SK-N-SH (cell line): Measurements from ENCODE around the gene PAPOLB. TPM values are rescaled to one million over a fixed set of nuclear protein-coding genes. Genes with fewer than 3 reads are reported as not detected.
"Not testable (repeated sequence)": the region's sequence is repeated elsewhere in the genome, so short reads cannot be mapped to it uniquely, and the experiment has no call there.

Experiments used
- CTCF ChIA-PET: fragments of 300-600, 350-600 bp; formaldehyde crosslinking; extraction: SDS; loops from one replicate; lab custom pipeline; 2021; lab: Yijun Ruan, JAX
- POLR2A ChIA-PET: fragments of 350-600 bp; sonication (Branson Sonifier 250); formaldehyde crosslinking; extraction: SDS; loops from one replicate; lab custom pipeline; 2020; ENCODE audit warnings: antibody characterized with exemption, inconsistent platforms; lab: Yijun Ruan, JAX
- DNase-seq: peaks from one replicate; pipeline ENCODE4 v3.0.0; 2012
- H2AFZ ChIP-seq: fragments of 200-600 bp; sonication (generic); 2 replicates; pipeline ENCODE4 v1.8.1; 2016; ENCODE audit warnings: antibody characterized with exemption, mild to moderate bottlenecking, low read depth
- H3F3A ChIP-seq: fragments of 200-600 bp; sonication (generic); replicated peaks from 2 replicates; pipeline ENCODE3; 2016; ENCODE audit warnings: antibody characterized with exemption, mild to moderate bottlenecking; ENCODE audit not compliant: insufficient read depth
- H3K27ac ChIP-seq, 2 experiments: fragments of 200-500 bp in 1 of 2; fragments of 200-600 bp in 1 of 2; sonication (Bioruptor generic) in 1 of 2; sonication (generic), shearing (Covaris generic) in 1 of 2; 2 replicates each; pipeline versions ENCODE4 v1.5.1 to v1.6.1; 2014 to 2016; ENCODE audit warnings: low read depth in 2 of 2, inconsistent platforms in 1 of 2, low read length in 1 of 2, mild to moderate bottlenecking in 1 of 2, mixed read lengths in 1 of 2
- H3K27me3 ChIP-seq: fragments of 200-600 bp; sonication (generic), shearing (Covaris generic); 2 replicates; pipeline ENCODE4 v1.6.1; 2016; ENCODE audit warnings: mixed run types; ENCODE audit not compliant: insufficient read depth
- H3K36me3 ChIP-seq, 2 experiments: fragments of 200-500 bp in 1 of 2; fragments of 200-600 bp in 1 of 2; sonication (Bioruptor generic) in 1 of 2; sonication (generic) in 1 of 2; replicated peaks in 1 of 2; 2 replicates each; pipeline versions ENCODE3 to v1.5.1; 2014 to 2016; ENCODE audit warnings: low read length in 1 of 2, mild to moderate bottlenecking in 1 of 2; ENCODE audit not compliant: insufficient read depth in 2 of 2, control insufficient read depth in 1 of 2
- H3K4me1 ChIP-seq, 2 experiments: fragments of 200-500 bp in 1 of 2; fragments of 200-600 bp in 1 of 2; sonication (Bioruptor generic) in 1 of 2; sonication (generic), shearing (Covaris generic) in 1 of 2; 2 replicates each; pipeline versions ENCODE4 v1.5.1 to v1.6.1; 2014 to 2016; ENCODE audit warnings: low read depth in 1 of 2, low read length in 1 of 2, mixed run types in 1 of 2; ENCODE audit not compliant: insufficient read depth in 2 of 2, control insufficient read depth in 1 of 2
- H3K4me2 ChIP-seq: fragments of 200-600 bp; sonication (generic), shearing (Covaris generic); 2 replicates; pipeline ENCODE4 v1.6.1; 2017; ENCODE audit warnings: mixed run types
- H3K4me3 ChIP-seq, 2 experiments: fragments of 200-500 bp in 1 of 2; fragments of 200-600 bp in 1 of 2; sonication (Bioruptor generic) in 1 of 2; sonication (generic), shearing (Covaris generic) in 1 of 2; 2 replicates each; pipeline versions ENCODE4 v1.5.1 to v1.8.1; 2014 to 2016; ENCODE audit warnings: low read depth in 2 of 2, inconsistent platforms in 1 of 2, low read length in 1 of 2, mild to moderate bottlenecking in 1 of 2, mixed read lengths in 1 of 2, moderate library complexity in 1 of 2
- H3K79me2 ChIP-seq: fragments of 200-600 bp; sonication (generic); 2 replicates; pipeline ENCODE4 v1.8.1; 2017; ENCODE audit warnings: mild to moderate bottlenecking; ENCODE audit not compliant: insufficient read depth
- H3K9ac ChIP-seq: fragments of 200-600 bp; sonication (generic); 2 replicates; pipeline ENCODE4 v1.6.1; 2017; ENCODE audit warnings: mixed run types
- H3K9me2 ChIP-seq: fragments of 200-600 bp; sonication (generic); 2 replicates; pipeline ENCODE4 v1.6.1; 2017; ENCODE audit warnings: mixed run types
- H3K9me3 ChIP-seq: fragments of 200-600 bp; sonication (generic); 2 replicates; pipeline ENCODE4 v1.6.1; 2017; ENCODE audit warnings: mixed run types, mild to moderate bottlenecking, moderate library complexity
- H4K20me1 ChIP-seq: fragments of 200-600 bp; sonication (generic); 2 replicates; pipeline ENCODE4 v1.6.1; 2017; ENCODE audit warnings: mild to moderate bottlenecking, mixed run types; ENCODE audit not compliant: insufficient read depth
- CTCF ChIP-seq: fragments of 200-600 bp; sonication (generic); IDR thresholded peaks from 2 replicates; pipeline ENCODE4 v1.6.1; 2017; ENCODE audit warnings: antibody characterized with exemption, mild to moderate bottlenecking, moderate library complexity
- EP300 ChIP-seq, 2 experiments: IDR thresholded peaks; 2 replicates each; pipeline versions ENCODE4 v1.4.0 to v1.6.1; 2012; ENCODE audit warnings: borderline replicate concordance in 1 of 2, low read depth in 1 of 2, low read length in 1 of 2
- EZH2phosphoT487 ChIP-seq: fragments of 200-600 bp; sonication (generic); IDR thresholded peaks from 2 replicates; pipeline ENCODE4 v1.6.1; 2017; ENCODE audit warnings: low read depth, mixed run types, mild to moderate bottlenecking, antibody characterized with exemption, moderate library complexity, borderline replicate concordance
- FOXJ3 ChIP-seq: sonication (generic); formaldehyde crosslinking; IDR thresholded peaks from 2 replicates; pipeline ENCODE4 v1.5.1; 2020; ENCODE audit warnings: mild to moderate bottlenecking, missing genetic modification reagents
- FOXM1 ChIP-seq: IDR thresholded peaks from 2 replicates; pipeline ENCODE4 v1.4.0; 2012; ENCODE audit warnings: low read depth, mild to moderate bottlenecking
- GATA2 ChIP-seq: sonication (generic); formaldehyde crosslinking; IDR thresholded peaks from 2 replicates; pipeline ENCODE4 v1.5.0; 2020; ENCODE audit warnings: mild to moderate bottlenecking, missing genetic modification reagents
- MAX ChIP-seq: IDR thresholded peaks from 2 replicates; pipeline ENCODE4 v1.4.0; 2012; ENCODE audit warnings: low read depth
- PBX3 ChIP-seq: IDR thresholded peaks from 2 replicates; pipeline ENCODE4; 2012
- POLR2AphosphoS5 ChIP-seq: IDR thresholded peaks from 2 replicates; pipeline ENCODE4 v1.6.1; 2012; ENCODE audit warnings: low read depth, low read length
- RAD21 ChIP-seq: IDR thresholded peaks from 2 replicates; pipeline ENCODE4 v1.6.1; 2012; ENCODE audit warnings: mild to moderate bottlenecking, low read length
- RCOR1 ChIP-seq: fragments of 150-350 bp; IDR thresholded peaks from 2 replicates; pipeline ENCODE4 v1.6.1; 2017; ENCODE audit warnings: antibody characterized with exemption, low read length
- RXRA ChIP-seq: IDR thresholded peaks from 2 replicates; pipeline ENCODE4 v1.4.0; 2012; ENCODE audit warnings: low read depth, mild to moderate bottlenecking, borderline replicate concordance
- SMC3 ChIP-seq: IDR thresholded peaks from 2 replicates; pipeline ENCODE4 v1.6.1; 2012; ENCODE audit warnings: low read depth, low read length, improper control_type of control experiment
- TCF12 ChIP-seq: IDR thresholded peaks from 2 replicates; pipeline ENCODE4 v1.4.0; 2012
- USF1 ChIP-seq: IDR thresholded peaks from 2 replicates; pipeline ENCODE4 v1.4.0; 2012; ENCODE audit warnings: low read depth, borderline replicate concordance
- WGBS: methylation state at CpG from one replicate; pipeline ENCODE4 v1.1.6; 2017; ENCODE audit warnings: low lambda C conversion rate; 5-methylcytosine and 5-hydroxymethylcytosine counted together
- polyA plus RNA-seq, 3 experiments: library from polyadenylated mRNA; depleted of rRNA; stranded (reverse); fragments of >200 nt; gene quantifications; 2 replicates each; pipeline ENCODE4 v1.2.3, GENCODE V29; 2012

PAPOLB gene
- polyA plus RNA-seq, 1 of the 3 experiments (the other 2 are of a cell fraction), result not detected

GRCh38 chr7:4894482-4894881 lies 32.7 kb upstream of the PAPOLB start:
- H3K27ac ChIP-seq, result no peak overlapping the region
- no peaks in the 10 kb centered on the region for H3K79me2 ChIP-seq
- H4K20me1 ChIP-seq, result no peaks in the 10 kb centered on the region
- H3K4me3 ChIP-seq, result no peak overlapping the region
- H3K4me1 ChIP-seq, result no peaks in the 10 kb centered on the region
- 60% methylated on average over 9 of the region's 9 CpGs for WGBS
- POLR2A ChIA-PET, result interaction anchor here (0.6 kb wide), 1 partner anchor 253 kb away, joined by 3 read pairs; no protein-coding TSS in a partner anchor
- H3K9ac ChIP-seq, result no peak overlapping the region
- DNase-seq, result no peak
- no peaks in the 10 kb centered on the region for H3K9me3 ChIP-seq
- no peak overlapping the region for H3K4me2 ChIP-seq
- H3K27me3 ChIP-seq, result no peaks in the 10 kb centered on the region
- no peaks in the 10 kb centered on the region for H3K36me3 ChIP-seq
- no peak overlapping the region for H2AFZ ChIP-seq
- TF ChIP-seq RCOR1 (no peak), GATA2 (no peak), FOXJ3 (CRISPR knock-in tag) (no peak), EP300 (IDR thresholded peaks at IDR 0.05; ENCODE audit: borderline replicate concordance in 1 of 2, low read depth in 1 of 2, low read length in 1 of 2) (no peak), TCF12 (no peak), SMC3 (no peak)
- TF ChIP-seq, all 33 proteins: peak for 0
- Histone ChIP-seq H3K9me2 (no peaks in the 10 kb centered on the region), H3F3A (no peaks in the 10 kb centered on the region)
- CTCF ChIA-PET, result interaction anchor here (1.5 to 5.7 kb wide), 2 partner anchors 10 to 45 kb away, joined by 3 to 50 read pairs; partner anchors contain the start of gene RADIL

GRCh38 chr7:4893929-4894475 lies 32.2 kb upstream of the PAPOLB start:
- no peak for DNase-seq
- Histone ChIP-seq H3K27ac (no peak overlapping the region), H3K9me3 (no peaks in the 10 kb centered on the region), H3K4me1 (no peaks in the 10 kb centered on the region), H3K27me3 (no peaks in the 10 kb centered on the region), H3K79me2 (no peaks in the 10 kb centered on the region), H3F3A (no peaks in the 10 kb centered on the region), H3K36me3 (no peaks in the 10 kb centered on the region), H2AFZ (no peak overlapping the region), H3K4me2 (no peak overlapping the region), H3K9me2 (no peaks in the 10 kb centered on the region), H3K9ac (no peak overlapping the region), H3K4me3 (no peak overlapping the region), H4K20me1 (no peaks in the 10 kb centered on the region)
- 64% methylated on average over 8 of the region's 8 CpGs for WGBS
- POLR2A ChIA-PET, result no interaction called here
- CTCF ChIA-PET, result interaction anchor here (1.5 to 5.7 kb wide), 2 partner anchors 10 to 45 kb away, joined by 3 to 50 read pairs; partner anchors contain the start of gene RADIL
- TF ChIP-seq PBX3 (no peak), RAD21 (no peak), USF1 (no peak), FOXM1 (no peak), EZH2phosphoT487 (no peak), CTCF (no peak), RXRA (no peak), MAX (no peak), POLR2AphosphoS5 (no peak), EP300 (IDR thresholded peaks at IDR 0.05; ENCODE audit: borderline replicate concordance in 1 of 2, low read depth in 1 of 2, low read length in 1 of 2) (no peak)

- H3K9ac ChIP-seq, H3K4me2 ChIP-seq, H3K27ac ChIP-seq, H3K4me1 ChIP-seq, H3K36me3 ChIP-seq, H3K79me2 ChIP-seq, H3K9me3 ChIP-seq, DNase-seq, H4K20me1 ChIP-seq, H2AFZ ChIP-seq, H3K27me3 ChIP-seq, H3K9me2 ChIP-seq, H3F3A ChIP-seq, H3K4me3 ChIP-seq, POLR2A ChIA-PET: not testable (repeated sequence)
- 43% methylated on average over 4 of the region's 4 CpGs for WGBS
- CTCF ChIA-PET, result interaction anchor here (2.1 kb wide), 1 partner anchor 10 kb away, joined by 16 read pairs; the partner anchor contains the start of gene RADIL
These were observed 31.4 kb upstream of the PAPOLB start for GRCh38 chr7:4893188-4893587.
